C4-2B (cell line): ENCODE results near the gene COBL.

Experiments used
- CTCF ChIP-seq: fragments of 450-650 bp; conservative IDR thresholded peaks from 2 replicates; pipeline ENCODE4 v1.5.1; 2017; ENCODE audit warnings: mild to moderate bottlenecking
- ZFX ChIP-seq: fragments of 450-650 bp; IDR thresholded peaks from 2 replicates; pipeline ENCODE4 v1.6.1; 2017

GRCh38 chr7:51189777-51190176 is 126.8 kb downstream of the COBL start:
- TF ChIP-seq CTCF (no peak), ZFX (no peak)
